Lower lobe of right lung (tissue), 2 donors: Measurements from ENCODE around the gene LIMA1. TPM values are rescaled to one million over a fixed set of nuclear protein-coding genes. Genes with fewer than 3 reads are reported as not detected.
"Not testable (repeated sequence)": the region's sequence is repeated elsewhere in the genome, so short reads cannot be mapped to it uniquely, and the experiment has no call there.

Source experiments
- ATAC-seq, 2 donors: fragments of 200-7000 bp; cut with Tn5 transposase; one replicate each; pipeline ENCODE4 v1.9.1; 2020 to 2022; ENCODE audit warnings: mild to moderate bottlenecking in 2 of 2, moderate library complexity in 2 of 2
- DNase-seq: peaks from one replicate; pipeline ENCODE4 v3.0.0-alpha.2; 2020
- H3K27ac ChIP-seq: fragments of 200-600 bp; one replicate; pipeline ENCODE4 v1.8.0; 2022
- H3K27me3 ChIP-seq: fragments of 200-600 bp; one replicate; pipeline ENCODE4 v1.8.0; 2022; ENCODE audit warnings: low read depth
- H3K36me3 ChIP-seq: fragments of 200-600 bp; one replicate; pipeline ENCODE4 v1.8.0; 2022; ENCODE audit warnings: mild to moderate bottlenecking
- H3K4me1 ChIP-seq: fragments of 200-600 bp; one replicate; pipeline ENCODE4 v1.8.0; 2022
- H3K4me3 ChIP-seq: fragments of 200-600 bp; one replicate; pipeline ENCODE4 v1.8.0; 2022; ENCODE audit warnings: mild to moderate bottlenecking
- H3K9me3 ChIP-seq: fragments of 200-600 bp; one replicate; pipeline ENCODE4 v1.8.0; 2022
- CTCF ChIP-seq: fragments of 200-600 bp; IDR thresholded peaks from one replicate; pipeline ENCODE4 v1.8.0; 2022; ENCODE audit warnings: antibody characterized with exemption, mild to moderate bottlenecking
- intact Hi-C: fragments of 100-400 bp; cut with DNase I; formaldehyde crosslinking; loops from one replicate; pipeline ENCODE4 v1.11.0; 2022
- total RNA-seq: library from RNA; stranded (reverse); fragmentation: NEBNext Ultra II Directional; extraction: Animal tissue kit (Norgen Biotek cat#: 25700); gene quantifications from one replicate; pipeline ENCODE4 v1.2.1, GENCODE V29; 2021
- donor health status: DM: no; HTN: yes; CAD: no; lungs with severe emphysema.

Gene LIMA1
- total RNA-seq, 1 donor from 2014 or later, result 76.6 TPM

DNA sequence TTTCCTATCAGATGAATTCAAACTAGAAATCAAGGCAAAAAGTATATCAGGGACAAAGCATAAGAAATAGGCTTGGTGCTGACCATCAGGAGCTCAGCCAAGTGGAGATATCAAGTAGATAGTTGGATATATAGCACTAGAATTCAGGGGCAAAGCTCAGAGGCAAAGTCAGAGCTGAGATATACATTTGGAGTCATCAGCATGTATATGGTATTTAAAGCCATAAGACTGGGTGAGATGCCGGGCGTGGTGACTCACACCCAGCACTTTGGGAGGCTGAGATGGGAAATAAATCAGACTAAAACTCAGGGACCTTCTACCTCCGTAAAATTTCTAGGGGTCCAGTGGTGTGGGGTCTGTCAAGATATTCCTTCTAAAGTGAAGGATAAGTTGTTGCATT is 38.9 kb upstream of the LIMA1 start:
- Histone ChIP-seq H3K27me3 (no peaks in the 10 kb centered on the region), H3K4me3 (no peak overlapping the region), H3K36me3 (no peaks in the 10 kb centered on the region), H3K27ac (no peak overlapping the region), H3K9me3 (no peaks in the 10 kb centered on the region), H3K4me1 (peaks cover 13% of the 10 kb centered on the region)
- DNase-seq (no peak), ATAC-seq (no peak)
- no peak for TF ChIP-seq CTCF
- intact Hi-C loops, result no loop called here

GRCh38 chr12:50317203-50317602 is 33.9 kb upstream of the LIMA1 start:
- H3K27ac ChIP-seq, result no peak overlapping the region
- no peak for DNase-seq
- TF ChIP-seq CTCF, result no peak
- no peak for ATAC-seq
- no peaks in the 10 kb centered on the region for H3K27me3 ChIP-seq
- no peak overlapping the region for H3K4me3 ChIP-seq
- intact Hi-C loops, result no loop called here
- H3K9me3 ChIP-seq, result no peaks in the 10 kb centered on the region
- H3K36me3 ChIP-seq, result no peaks in the 10 kb centered on the region
- peaks cover 7% of the 10 kb centered on the region for H3K4me1 ChIP-seq

- ATAC-seq, result peak in 1 of 2 donors; percentile 46
- no peak for TF ChIP-seq CTCF
Observed at GRCh38 chr12:50315803-50316202, 32.5 kb upstream of the LIMA1 start.

DNA sequence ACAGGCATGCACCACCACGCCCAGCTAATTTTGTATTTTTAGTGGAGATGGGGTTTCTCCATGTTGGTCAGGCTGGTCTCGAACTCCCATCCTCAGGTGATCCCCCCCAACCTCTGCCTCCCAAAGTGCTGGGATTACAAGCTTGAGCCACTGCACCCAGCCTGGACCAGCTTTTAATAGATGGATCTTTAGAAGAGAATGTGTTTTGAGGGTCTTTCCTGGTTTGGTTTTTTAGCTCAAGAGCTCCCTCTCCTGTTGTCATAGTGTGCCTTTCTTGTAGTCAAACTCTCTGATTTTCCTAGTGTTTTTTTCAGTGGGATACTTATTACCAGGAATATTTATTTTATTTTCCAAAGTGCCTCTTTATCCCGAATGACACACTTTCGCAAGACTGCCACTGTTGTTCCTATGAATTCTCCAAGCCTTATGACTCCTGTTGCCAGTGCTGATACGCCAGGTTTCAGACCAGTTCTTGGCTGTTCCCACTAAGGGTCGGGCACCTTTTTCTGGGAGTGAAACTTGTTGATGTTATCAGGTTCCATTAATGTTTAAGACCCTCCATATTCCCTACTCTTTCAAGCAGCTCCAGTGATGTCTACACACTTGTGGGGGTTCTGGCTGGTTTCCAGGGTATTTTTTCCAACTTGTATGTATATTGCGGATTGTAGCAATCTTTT is 31.5 kb upstream of the LIMA1 start:
- H3K9me3 ChIP-seq, result no peaks in the 10 kb centered on the region
- DNase-seq, result no peak
- H3K27ac ChIP-seq, result no peak overlapping the region
- peaks cover 7% of the 10 kb centered on the region for H3K4me1 ChIP-seq
- H3K4me3 ChIP-seq, result no peak overlapping the region
- intact Hi-C loops, result no loop called here
- ATAC-seq, result peak in 1 of 2 donors; percentile 61
- peak; percentile 48 for TF ChIP-seq CTCF
- no peaks in the 10 kb centered on the region for H3K36me3 ChIP-seq
- H3K27me3 ChIP-seq, result no peaks in the 10 kb centered on the region

More at GRCh38 chr12:50315803-50316202, 32.5 kb upstream of the LIMA1 start:
- no peak for DNase-seq
- no peak overlapping the region for H3K27ac ChIP-seq
- H3K4me1 ChIP-seq, result peaks cover 7% of the 10 kb centered on the region
- no peaks in the 10 kb centered on the region for H3K36me3 ChIP-seq
- H3K9me3 ChIP-seq, result no peaks in the 10 kb centered on the region
- no peaks in the 10 kb centered on the region for H3K27me3 ChIP-seq
- intact Hi-C loops, result no loop called here
- H3K4me3 ChIP-seq, result no peak overlapping the region

- H3K27ac ChIP-seq, ATAC-seq, intact Hi-C loops, DNase-seq, H3K27me3 ChIP-seq, H3K4me3 ChIP-seq, H3K9me3 ChIP-seq, H3K36me3 ChIP-seq, H3K4me1 ChIP-seq: not testable (repeated sequence)
Observed at GRCh38 chr12:50313971-50314370, 30.7 kb upstream of the LIMA1 start.

- TF ChIP-seq CTCF, result no peak
- H3K9me3 ChIP-seq, result no peaks in the 10 kb centered on the region
- H3K27me3 ChIP-seq, result no peaks in the 10 kb centered on the region
- no peaks in the 10 kb centered on the region for H3K36me3 ChIP-seq
- DNase-seq (no peak), ATAC-seq (no peak)
- no peak overlapping the region for H3K27ac ChIP-seq
- peaks cover 7% of the 10 kb centered on the region for H3K4me1 ChIP-seq
- no peak overlapping the region for H3K4me3 ChIP-seq
- intact Hi-C loops, result no loop called here
Observed at GRCh38 chr12:50313256-50313931, 30.1 kb upstream of the LIMA1 start.

- intact Hi-C loops, H3K27me3 ChIP-seq, ATAC-seq, H3K4me3 ChIP-seq, H3K36me3 ChIP-seq, H3K4me1 ChIP-seq, H3K9me3 ChIP-seq, DNase-seq, H3K27ac ChIP-seq: not testable (repeated sequence)
Observed at GRCh38 chr12:50311858-50312609, 28.7 kb upstream of the LIMA1 start.
